HG02885 (cell line): ENCODE measurements around the gene CBLB.
A peak's percentile ranks its signal among the peaks of the same experiment; 100 is the strongest.

Source experiments
- ATAC-seq: cut with Tn5 transposase; IDR thresholded peaks from one replicate; pipeline ENCODE4 v1.9.1; 2021; ENCODE audit warnings: mild to moderate bottlenecking; ENCODE audit not compliant: unreplicated experiment, poor library complexity

The CBLB gene

GRCh38 chr3:105876780-105877327, 8.0 kb upstream of the CBLB start:
- peak; percentile 88 for ATAC-seq

GRCh38 chr3:105869861-105870755, 1.3 kb upstream of the CBLB start:
- ATAC-seq, result no peak

DNA sequence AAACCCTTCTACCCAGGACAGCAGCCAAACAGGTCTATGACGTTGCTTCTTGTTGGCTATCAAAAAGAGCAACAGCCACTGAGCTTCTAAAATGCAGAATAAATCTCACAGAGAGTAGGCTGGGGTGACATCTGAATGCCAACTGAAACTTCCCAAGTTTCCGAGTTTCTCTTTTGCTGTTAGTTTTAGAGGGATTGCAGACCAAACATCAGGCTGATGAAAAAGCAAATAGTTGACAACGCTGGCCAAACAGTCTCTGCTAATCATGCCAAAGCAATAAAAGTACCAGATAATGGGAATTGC, 670 bp upstream of the CBLB start:
- no peak for ATAC-seq

- peak; percentile 5 for ATAC-seq
These were observed 426 bp downstream of the CBLB start for GRCh38 chr3:105868431-105868741.

- no peak for ATAC-seq
These were observed 941 bp downstream of the CBLB start for GRCh38 chr3:105867712-105868430.

GRCh38 chr3:105866656-105867653, 1.9 kb downstream of the CBLB start:
- ATAC-seq, result peak; percentile 26

DNA sequence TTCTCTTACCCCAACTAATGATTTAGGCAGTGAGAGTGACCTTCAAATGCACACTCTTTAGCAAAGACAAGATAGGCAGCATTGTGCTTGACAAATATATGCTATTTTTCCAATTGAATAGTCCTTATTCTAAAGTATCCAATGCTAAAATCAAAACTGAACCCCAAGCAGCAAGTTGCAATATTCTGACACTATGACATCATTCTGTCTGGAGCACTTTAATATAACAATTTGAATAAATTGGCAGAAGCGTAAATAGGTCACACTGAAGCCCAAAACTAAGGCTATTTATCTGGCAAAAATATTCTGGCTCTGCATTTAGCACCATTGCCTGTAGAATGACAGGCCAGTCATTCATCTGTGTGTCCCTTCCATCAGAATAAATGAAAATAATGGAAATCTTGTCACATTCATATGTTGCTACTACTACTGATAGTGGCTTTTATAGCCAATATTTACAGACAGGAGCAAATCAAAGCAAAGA, 2.9 kb downstream of the CBLB start:
- no peak for ATAC-seq

GRCh38 chr3:105865016-105865623, 3.7 kb downstream of the CBLB start:
- no peak for ATAC-seq

GRCh38 chr3:105864212-105864611, 4.6 kb downstream of the CBLB start:
- no peak for ATAC-seq

GRCh38 chr3:105863608-105864007, 5.2 kb downstream of the CBLB start:
- no peak for ATAC-seq

GRCh38 chr3:105862217-105862616, 6.6 kb downstream of the CBLB start:
- ATAC-seq, result peak; percentile 71

GRCh38 chr3:105860641-105861040, 8.2 kb downstream of the CBLB start:
- ATAC-seq, result no peak

- ATAC-seq, result no peak
These were observed 10.8 kb downstream of the CBLB start for GRCh38 chr3:105858017-105858416.

DNA sequence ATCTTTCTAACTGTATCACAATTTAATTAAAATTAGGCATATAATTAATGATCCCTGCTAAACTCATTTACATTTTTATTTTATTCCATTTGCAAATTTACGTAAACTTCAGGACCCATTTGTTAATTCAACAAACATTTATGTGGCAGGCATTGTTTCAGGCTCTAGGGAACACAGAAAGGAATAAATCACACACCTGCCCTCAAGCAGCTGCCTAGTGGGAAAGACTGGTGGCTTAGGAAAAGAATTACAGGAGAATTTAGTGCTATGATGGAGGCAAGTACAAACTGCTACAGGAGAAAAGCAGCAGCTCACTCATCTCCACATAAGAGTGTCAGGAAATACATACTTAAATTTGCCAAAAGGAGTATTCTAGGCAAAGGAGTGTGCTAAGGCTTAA, 11.2 kb downstream of the CBLB start:
- ATAC-seq, result no peak

DNA sequence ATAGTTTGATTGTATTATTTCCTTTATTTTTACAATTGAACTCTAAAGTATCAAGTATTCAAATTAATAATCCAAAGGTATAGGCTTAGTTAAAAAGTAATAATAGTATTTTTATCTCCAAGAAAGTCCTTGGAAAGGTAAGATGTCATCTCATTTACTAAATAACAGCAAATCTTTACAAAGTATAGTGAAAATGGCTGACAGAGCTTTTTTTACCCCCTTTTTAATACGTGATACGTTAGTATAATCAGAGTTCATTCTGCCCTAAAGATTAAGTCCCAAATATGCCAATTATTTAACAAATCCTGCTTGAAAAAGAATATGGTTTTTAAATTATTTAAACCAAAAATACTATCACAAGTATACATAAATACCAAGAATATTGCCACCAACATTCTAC, 12.2 kb downstream of the CBLB start:
- no peak for ATAC-seq

DNA sequence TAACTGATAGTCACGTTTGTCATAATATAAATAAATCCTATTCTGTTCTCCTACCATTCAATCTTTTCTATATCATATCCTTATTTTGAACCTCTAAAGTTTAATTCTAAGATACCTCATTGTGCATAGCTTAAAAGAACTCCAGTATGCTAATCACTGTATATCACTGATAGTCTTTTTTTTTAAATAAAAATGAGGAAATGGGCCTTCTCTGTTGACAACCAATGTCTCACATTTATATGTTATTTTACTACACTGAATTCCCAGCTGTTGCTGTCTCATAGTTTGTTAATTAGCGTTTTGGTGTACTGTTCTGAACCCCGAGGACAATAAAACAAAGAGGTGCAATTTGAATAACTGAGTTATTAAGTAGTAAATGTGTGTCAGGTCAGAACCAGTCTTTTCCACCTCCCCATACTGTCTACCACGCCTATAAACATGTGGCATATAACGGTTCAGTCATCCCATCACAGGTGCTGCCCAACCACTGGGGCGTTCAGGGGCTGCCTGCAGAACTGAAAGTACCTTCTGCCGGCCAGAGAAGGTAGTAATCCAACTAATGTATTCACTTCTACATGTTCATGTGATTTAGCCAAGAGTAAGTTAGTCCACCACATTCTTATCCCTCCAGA, 14.9 kb downstream of the CBLB start:
- peak; percentile 98 for ATAC-seq

DNA sequence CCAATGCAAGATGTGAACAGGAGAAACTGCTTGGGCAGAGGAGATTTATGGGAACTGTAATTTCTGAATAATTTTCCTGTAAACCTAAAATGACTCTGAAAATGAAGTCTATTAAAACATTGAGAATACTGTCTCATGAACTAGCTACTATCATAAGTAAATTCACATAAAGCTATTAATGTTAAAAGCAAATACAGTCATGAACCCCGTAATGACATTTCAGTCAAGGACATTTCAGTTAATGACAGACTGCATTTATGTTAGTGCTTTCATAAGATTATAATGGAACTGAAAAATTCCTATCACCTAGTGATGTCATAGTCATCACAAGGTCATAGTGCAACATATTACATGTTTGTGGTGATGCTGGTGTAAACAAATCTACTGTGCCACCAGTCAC, 17.2 kb downstream of the CBLB start:
- ATAC-seq, result no peak

DNA sequence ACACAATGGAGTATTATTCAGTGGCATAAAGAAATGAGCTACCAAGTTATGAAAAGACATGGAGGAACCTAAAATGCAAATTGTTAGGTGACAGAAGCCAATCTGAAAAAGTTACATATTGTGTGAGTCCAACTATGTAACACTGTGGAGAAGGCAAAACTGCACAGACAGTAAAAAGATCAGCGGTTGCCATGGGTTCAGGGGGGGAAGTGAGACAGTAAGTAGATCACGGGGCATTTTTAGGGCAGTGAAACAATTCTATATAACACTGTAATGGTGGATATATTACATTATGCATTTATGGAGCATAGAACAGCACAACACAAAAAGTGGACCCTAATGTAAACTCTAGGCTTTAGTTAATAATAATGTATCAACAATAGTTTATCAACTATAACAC, 17.6 kb downstream of the CBLB start:
- ATAC-seq, result no peak

DNA sequence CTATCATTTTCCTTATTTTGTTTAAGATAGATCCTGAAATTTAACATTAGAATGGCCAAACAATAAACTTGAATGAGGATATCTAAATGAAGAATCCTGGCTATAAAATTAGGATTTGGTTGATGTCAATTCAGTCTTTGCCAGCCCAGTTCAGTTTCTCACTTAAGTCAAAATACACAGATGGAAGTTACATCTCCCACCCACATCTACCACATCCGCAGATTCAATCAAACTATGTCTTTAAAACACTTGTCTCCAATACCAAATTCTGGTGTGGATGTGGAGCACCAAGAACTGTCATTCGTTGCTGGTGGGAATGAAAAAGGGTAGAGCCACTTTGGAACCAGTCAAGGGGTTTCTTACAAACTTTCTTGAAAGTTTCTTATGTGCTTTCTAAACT, 18.2 kb downstream of the CBLB start:
- ATAC-seq, result no peak
